Hippocampal formation (tissue), 2 donors: ENCODE results near the gene NENF.
"Not testable (repeated sequence)": the region's sequence is repeated elsewhere in the genome, so short reads cannot be mapped to it uniquely, and the experiment has no call there.

Source experiments
- DNase-seq, 2 donors: peaks; one replicate each; lab custom pipeline; 2025; lab: John Stamatoyannopoulos, UW

The NENF gene

DNA sequence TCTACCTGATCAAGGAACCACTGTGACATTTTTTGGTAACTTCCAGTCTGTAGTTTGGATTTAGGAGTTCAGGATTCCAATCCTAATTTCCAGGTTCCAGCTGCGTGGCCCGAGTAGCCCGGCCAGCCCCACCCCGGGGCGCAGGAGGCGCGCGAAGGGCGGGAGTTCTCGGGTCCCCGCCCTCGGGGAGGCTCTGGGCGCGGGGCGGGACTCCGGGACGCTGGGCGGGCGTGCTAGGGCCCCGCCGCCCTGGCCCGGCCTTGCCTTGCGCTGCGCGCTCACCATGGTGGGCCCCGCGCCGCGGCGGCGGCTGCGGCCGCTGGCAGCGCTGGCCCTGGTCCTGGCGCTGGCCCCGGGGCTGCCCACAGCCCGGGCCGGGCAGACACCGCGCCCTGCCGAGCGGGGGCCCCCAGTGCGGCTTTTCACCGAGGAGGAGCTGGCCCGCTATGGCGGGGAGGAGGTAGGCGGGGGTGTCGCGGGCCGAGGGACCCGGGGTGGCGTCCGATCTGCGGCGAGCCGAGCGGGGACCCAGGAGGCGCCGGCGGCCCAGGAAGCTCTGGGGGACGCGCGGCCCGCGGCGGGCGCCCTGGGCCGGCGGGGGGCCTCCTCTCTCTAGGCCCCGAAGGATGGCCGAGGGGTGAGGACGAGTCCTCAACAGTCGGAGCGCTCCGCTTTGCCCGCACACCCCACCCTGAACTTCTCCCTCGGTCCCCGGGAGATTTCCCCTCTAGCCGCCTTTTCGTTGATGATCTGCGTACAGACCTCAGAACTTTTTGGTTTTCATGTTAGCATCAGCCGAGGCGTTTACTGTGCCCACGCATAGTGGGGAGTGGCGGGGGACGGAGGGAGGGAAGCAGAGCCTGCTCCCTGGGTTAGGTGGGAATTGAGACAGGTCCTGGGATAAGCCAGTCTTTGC lies at the start of gene NENF:
Gene NENF (plus strand): TSS at position 260 of the 916 bp plus-strand sequence. CDS start 24 bp downstream, at position 284.
- peak; percentile 79 to 82 for DNase-seq

GRCh38 chr1:212386029-212386428 lies 46.7 kb upstream of the NENF start:
- DNase-seq: no peak

DNA sequence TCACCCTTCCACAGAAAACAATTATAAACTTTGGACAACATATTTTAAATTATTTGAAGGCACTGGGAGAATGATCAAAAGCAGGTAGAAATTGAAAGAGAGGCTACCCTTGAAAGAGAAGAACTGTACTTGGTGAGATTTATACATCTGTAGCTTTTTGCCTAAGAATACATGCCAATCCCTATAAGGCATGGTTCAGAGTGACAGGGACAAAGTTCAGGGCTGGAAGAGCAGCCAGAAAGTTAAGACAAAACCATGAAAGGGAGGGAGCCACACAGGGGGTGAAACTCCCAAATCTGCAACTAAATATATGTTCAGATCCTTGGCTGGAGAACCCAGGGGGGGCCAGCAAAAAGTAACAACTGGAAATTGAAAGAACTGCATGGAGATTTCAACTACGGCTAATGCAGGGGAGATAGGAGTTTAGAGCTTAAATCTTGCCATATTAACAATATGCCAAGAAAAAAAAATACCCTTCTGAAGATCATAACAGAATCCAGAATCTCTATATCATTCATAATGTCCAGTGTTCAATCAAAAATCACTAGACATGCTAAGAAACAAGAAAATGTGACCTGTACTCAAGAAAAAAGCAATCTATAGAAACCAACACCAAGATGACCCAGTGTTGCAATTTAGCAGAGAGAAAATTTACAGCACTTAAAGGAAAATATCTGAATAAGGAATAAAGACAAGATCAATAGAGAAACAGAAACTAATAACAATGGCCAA lies 43.6 kb upstream of the NENF start:
- no peak for DNase-seq

GRCh38 chr1:212395678-212396437 lies 36.9 kb upstream of the NENF start:
- DNase-seq: not testable (repeated sequence)

- no peak for DNase-seq
Measured at GRCh38 chr1:212396638-212397037, 36.1 kb upstream of the NENF start.

- no peak for DNase-seq
Measured at GRCh38 chr1:212397171-212397570, 35.5 kb upstream of the NENF start.

- DNase-seq: no peak
Measured at GRCh38 chr1:212401042-212401441, 31.7 kb upstream of the NENF start.

DNA sequence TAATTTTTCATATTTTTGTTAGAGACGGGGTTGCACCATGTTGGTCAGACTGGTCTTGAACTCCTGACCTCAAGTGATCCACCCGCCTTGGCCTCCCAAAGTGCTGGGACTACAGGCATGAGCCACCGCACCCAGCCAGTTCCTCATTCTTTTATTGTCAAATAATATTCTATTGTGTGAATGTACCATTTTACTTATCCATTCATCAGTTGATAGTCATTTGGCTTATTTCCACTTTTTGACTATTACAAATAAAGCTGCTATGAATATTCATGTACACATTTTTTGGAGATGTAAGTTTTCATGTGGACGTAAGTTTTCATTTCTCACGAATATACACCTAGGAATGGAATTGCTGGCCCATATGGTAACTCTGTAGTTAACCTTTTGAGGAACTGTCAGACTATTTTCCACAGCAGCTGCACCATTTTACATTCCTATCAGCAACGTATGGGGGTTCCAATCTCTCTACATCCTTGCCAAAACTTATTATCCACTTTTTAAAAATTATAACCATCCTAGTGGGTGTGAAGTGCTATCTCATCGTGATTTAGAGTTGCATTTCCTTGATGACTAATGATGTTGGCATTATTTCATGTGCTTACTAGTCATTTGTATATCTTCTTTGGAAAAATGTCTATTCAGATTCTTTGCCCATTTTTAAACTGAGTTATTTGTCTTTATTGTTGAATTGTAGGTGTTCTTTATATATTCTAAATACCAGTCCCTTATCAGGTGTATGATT lies 30.7 kb upstream of the NENF start:
- DNase-seq: no peak

DNA sequence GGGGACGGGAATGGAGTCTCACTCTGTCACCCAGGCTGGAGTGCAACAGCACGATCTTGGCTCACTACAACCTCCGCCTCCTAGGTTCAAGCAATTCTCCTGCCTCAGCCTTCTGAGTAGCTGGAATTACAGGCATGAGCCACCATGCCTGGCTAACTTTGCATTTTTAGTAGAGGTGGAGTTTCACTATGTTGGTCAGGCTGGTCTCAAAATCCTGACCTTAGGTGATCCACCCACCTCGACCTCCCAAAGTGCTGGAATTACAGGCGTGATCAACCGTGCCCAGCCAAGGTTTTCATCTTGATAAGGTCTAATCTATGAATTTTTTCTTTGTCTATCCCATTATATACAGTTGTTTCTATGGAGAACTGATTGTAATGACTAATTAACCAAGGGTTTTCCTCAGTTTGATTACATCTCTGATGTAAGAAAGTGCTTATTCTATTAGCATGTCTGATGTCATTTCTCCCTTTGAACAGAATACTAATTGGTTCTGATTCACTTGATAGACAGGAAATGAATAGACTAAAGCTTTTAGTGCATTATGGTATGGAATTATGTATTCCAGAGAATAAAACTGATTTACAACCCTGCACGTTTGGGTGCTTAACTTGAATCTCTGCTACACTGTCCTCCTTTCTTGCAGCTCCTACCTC lies 29.9 kb upstream of the NENF start:
- DNase-seq: no peak

GRCh38 chr1:212410231-212410820 lies 22.4 kb upstream of the NENF start:
- no peak for DNase-seq

- no peak for DNase-seq
Measured at GRCh38 chr1:212412374-212412773, 20.3 kb upstream of the NENF start.

DNA sequence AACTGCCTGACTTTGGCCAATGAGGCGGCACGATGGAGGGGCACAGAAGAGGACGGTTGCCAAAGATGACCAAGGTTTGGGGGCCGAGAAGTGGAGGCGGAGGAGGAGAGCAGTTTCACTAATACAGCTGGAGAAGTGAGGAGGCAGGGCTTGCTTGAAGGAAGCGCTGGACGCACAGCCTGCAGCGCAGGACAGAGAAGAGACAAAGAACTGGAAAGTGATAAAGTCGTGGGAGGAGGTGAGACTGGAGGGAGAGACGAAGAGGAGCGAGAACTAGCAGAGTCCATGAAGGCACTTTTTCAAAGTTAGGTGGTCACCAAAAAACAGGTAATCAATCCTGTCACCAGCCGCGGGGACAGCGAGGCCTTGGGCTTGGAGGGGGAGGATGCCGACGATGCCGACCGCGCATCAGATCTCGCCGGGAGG lies 18.8 kb upstream of the NENF start:
- peak in 1 of 2 donors; percentile 19 for DNase-seq

DNA sequence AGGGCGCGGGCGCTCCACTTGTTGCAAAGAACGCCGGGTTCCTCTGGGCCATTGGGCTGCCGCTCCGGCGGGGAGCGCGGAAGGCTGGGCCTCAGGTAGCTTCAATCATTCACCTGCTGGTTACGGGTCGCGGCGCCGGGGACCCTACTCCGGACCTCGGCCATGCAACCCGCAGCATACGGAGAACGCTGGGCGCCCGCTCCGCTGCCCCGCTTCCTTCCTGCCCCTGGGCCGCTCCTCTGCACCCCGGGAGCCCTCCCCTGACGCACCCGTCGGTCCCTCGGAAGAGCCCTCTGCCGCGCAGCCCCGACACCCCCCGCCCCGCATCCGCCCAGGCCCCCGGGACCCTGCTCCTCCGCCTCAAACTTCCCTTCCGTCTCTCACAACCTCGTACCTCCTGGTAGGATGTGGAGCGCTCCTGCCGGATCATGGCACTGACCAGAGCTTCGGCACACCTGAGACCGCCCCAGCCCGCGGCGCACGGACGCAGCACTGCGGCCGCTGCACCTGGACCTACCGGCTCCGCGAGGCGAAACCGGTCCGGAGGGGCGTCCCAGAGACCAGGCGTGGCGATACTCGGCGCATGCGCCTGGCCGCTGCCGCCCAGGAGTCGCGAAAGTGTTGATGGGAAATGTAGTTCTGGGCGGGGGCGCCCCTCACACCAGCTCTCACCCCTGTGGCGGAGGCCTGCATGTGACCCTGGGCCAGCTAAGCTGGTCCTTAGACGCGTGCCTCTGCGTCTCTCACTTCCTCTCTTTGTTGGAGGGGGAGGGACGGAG lies 18.2 kb upstream of the NENF start, which contains the start of gene PACC1:
Gene PACC1 (minus strand): TSS at position 559 of the 779 bp plus-strand sequence. CDS start 129 bp downstream, at position 430.
- DNase-seq: peak; percentile 74 to 85

DNA sequence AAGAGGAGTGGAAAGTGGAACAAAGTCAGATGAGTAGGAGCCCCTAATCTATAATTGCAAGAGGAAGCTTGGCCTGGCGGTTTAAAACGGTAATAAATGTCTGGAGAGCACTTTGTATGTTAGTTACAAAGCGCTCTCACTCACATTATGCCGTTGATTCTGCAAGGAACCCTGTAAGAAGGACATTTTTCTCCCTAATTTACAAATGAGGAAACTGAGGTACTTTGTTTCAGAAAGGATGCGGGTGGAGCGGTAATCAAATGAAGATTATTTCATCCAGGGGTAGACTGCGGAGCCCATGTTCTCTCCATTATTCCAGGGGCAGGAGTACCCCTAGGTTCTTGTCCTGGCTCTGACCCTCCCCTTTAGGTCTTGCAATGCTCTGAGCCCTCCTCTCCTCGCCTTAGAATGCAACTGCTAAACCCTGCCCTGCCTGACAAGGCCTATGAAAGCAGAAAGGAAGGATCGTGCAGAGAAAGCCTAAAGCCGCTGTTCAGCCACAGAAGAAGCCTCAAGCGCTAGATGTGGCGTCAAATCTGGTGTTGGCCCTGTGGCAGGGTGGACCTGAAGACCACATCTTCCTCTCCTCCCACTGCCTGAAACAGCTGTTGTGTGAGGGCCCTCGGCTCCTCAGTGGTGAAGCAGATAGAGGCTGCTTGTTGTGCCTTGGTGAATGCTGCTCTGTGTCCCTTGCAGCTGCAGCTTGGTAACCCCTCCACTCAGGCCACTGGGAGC lies 17.4 kb upstream of the NENF start:
- peak; percentile 81 to 94 for DNase-seq

DNA sequence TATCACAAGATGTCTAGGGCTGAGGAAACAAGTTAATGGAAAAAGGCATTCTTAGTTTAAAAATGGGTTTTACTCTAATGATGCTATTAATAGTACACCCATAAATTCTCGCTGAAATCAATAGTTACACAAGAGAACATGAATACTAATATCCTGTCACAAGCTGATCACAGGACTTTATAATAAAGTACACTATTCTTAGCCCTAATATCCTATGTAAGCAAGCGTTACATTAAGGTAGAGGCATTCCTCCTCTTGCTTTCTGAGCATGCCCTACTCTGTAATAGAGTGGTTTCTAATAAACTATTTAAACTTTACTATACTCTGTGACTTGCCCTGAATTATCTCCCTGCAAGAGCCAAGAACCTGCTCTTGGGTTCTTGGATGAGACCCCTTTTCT lies 11.6 kb upstream of the NENF start:
- DNase-seq: no peak

GRCh38 chr1:212423879-212424278 lies 8.8 kb upstream of the NENF start:
- no peak for DNase-seq

GRCh38 chr1:212428496-212428895 lies 4.2 kb upstream of the NENF start:
- no peak for DNase-seq

- DNase-seq: no peak
Measured at GRCh38 chr1:212430416-212430815, 2.3 kb upstream of the NENF start.

GRCh38 chr1:212430955-212431394 lies 1.7 kb upstream of the NENF start:
- DNase-seq: no peak
